ENCODE data around the gene UPK1A.
"Not testable (repeated sequence)": the region's sequence is repeated elsewhere in the genome, so short reads cannot be mapped to it uniquely, and the experiment has no call there.

UPK1A gene

DNA sequence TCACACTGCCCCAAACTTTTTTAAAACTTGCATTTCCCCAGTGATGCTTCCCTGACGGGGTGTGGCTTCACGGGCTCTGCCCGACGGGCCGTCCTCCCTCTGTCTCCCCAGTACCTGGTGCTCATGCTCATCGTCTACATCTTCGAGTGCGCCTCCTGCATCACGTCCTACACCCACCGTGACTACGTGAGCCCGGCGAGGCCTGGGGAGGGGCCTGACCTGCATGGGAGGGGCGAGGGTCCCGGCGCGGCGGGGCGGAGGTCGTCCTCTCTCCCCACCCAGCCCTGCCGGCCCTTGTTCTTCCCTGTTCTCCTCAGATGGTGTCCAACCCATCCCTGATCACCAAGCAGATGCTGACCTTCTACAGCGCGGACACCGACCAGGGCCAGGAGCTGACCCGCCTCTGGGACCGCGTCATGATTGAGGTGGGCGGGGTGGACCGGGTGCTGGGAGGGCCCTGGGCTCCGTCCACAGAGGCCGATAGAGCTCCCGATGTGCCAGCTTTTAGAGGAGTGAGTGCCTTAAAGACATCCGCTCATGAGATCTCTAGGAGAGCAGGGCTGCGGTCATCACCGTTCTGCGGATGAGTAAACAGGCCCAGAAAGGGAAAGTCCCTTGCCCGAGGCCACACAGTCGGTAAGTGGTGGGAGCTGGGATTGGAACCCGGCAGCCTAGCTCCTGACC, 6.9 kb downstream of the UPK1A start:
- no peak overlapping the region for H3K4me3 ChIP-seq (ENCODE audit: low read depth, low read length)
- DNase-seq (ENCODE audit: low read depth): no peak
- TF ChIP-seq, protein P1, sequence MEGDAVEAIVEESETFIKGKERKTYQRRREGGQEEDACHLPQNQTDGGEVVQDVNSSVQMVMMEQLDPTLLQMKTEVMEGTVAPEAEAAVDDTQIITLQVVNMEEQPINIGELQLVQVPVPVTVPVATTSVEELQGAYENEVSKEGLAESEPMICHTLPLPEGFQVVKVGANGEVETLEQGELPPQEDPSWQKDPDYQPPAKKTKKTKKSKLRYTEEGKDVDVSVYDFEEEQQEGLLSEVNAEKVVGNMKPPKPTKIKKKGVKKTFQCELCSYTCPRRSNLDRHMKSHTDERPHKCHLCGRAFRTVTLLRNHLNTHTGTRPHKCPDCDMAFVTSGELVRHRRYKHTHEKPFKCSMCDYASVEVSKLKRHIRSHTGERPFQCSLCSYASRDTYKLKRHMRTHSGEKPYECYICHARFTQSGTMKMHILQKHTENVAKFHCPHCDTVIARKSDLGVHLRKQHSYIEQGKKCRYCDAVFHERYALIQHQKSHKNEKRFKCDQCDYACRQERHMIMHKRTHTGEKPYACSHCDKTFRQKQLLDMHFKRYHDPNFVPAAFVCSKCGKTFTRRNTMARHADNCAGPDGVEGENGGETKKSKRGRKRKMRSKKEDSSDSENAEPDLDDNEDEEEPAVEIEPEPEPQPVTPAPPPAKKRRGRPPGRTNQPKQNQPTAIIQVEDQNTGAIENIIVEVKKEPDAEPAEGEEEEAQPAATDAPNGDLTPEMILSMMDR (IDR thresholded peaks at IDR 0.05; ENCODE audit: low read depth, low read length): no peak
- TF ChIP-seq MYC (IDR thresholded peaks at IDR 0.05; ENCODE audit: low read depth, low read length): no peak
- TF ChIP-seq, protein P2, sequence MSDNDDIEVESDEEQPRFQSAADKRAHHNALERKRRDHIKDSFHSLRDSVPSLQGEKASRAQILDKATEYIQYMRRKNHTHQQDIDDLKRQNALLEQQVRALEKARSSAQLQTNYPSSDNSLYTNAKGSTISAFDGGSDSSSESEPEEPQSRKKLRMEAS (IDR thresholded peaks at IDR 0.05; ENCODE audit: low read depth, low read length): no peak
- TF ChIP-seq POLR2A (IDR thresholded peaks at IDR 0.05; ENCODE audit: extremely low read depth, insufficient read length): no peak

DNA sequence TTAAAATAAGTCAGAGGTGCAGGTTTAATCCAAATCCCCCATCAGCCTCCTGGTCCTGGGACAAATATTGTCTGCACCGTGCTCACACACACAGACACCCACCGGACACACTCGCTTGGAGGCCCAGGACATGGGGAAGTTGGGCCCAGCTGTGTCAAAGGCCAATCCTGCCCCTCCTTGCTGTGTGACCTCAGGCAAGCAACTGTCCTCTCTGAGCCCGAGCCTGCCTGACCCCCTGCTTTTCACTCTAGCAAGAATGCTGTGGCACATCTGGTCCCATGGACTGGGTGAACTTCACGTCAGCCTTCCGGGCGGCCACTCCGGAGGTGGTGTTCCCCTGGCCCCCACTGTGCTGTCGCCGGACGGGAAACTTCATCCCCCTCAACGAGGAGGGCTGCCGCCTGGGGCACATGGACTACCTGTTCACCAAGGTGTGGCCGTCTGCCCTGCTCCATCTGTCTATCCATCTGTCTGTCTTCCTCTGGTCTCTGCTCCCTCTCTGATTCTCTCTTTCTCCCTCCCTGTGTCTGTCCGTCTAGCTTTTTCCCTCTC, 9.3 kb downstream of the UPK1A start:
- TF ChIP-seq POLR2A (IDR thresholded peaks at IDR 0.05; ENCODE audit: extremely low read depth, insufficient read length) (no peak), MYC (IDR thresholded peaks at IDR 0.05; ENCODE audit: low read depth, low read length) (no peak)
- TF ChIP-seq, protein P1 (IDR thresholded peaks at IDR 0.05; ENCODE audit: low read depth, low read length): no peak
- TF ChIP-seq, protein P2 (IDR thresholded peaks at IDR 0.05; ENCODE audit: low read depth, low read length): no peak
- no peak for DNase-seq (ENCODE audit: low read depth)
- H3K4me3 ChIP-seq (ENCODE audit: low read depth, low read length): no peak overlapping the region

DNA sequence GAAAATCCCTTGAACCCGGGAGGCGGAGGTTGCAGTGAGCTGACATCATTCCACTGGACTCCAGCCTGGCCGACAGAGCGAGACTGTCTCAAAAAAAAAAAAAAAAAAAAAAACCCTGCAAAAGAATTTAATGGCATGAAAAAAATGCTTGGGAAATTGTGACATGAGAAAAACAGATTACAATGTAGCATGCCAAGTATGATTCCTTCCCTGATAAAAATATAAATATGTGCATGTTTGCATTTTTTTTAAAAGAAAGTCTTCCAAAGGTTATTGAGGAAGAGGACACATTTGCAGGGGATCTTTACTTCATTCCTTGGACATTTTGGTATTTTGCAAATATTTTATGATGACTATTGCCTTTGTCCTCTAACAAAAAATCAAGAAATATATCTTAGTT, 23.5 kb downstream of the UPK1A start:
- H3K4me3 ChIP-seq (ENCODE audit: low read depth, low read length): no peak overlapping the region
- no peak for DNase-seq (ENCODE audit: low read depth)
- TF ChIP-seq, protein P2 (IDR thresholded peaks at IDR 0.05; ENCODE audit: low read depth, low read length): no peak
- TF ChIP-seq, protein P1 (IDR thresholded peaks at IDR 0.05; ENCODE audit: low read depth, low read length): no peak
- TF ChIP-seq POLR2A (IDR thresholded peaks at IDR 0.05; ENCODE audit: extremely low read depth, insufficient read length) (no peak), MYC (IDR thresholded peaks at IDR 0.05; ENCODE audit: low read depth, low read length) (no peak)

DNA sequence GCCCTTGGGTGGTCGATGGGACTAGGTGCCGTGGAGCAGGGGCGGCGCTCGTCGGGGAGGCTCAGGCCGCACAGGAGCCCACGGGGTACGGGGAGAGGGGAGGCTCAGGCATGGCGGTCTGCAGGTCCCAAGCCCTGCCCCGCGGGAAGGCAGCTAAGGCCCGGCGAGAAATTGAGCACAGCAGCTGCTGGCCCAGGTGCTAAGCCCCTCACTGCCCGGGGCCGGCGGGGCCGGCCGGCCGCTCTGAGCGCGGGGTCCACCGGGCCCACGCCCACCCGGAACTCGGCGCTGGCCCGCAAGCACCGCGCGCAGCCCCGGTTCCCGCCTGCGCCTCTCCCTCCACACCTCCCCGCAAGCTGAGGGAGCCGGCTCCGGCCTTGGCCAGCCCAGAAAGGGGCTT, 24.8 kb downstream of the UPK1A start:
- not testable (repeated sequence) for H3K4me3 ChIP-seq (ENCODE audit: low read depth, low read length); DNase-seq (ENCODE audit: low read depth)

DNA sequence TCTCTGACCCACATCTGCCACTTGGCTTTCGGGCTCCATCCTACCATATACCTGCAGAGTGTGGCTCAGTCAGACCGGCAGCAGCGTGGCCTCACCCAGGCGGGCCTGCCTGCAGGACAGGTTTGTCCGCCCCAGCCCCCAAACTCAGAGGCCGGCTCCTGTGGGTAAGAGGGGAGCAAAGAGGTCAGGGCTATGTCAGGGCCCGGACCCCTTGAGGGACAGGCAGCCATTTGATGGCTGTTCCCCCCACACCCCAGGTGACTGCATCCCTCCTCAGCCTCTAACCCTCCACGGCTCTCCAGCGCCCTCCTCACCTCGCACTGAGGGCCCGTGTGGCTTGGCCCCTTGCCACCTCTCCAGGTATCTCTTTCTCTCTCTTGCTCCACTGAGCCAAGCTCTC, 25.7 kb downstream of the UPK1A start:
- TF ChIP-seq MYC (IDR thresholded peaks at IDR 0.05; ENCODE audit: low read depth, low read length) (no peak), POLR2A (IDR thresholded peaks at IDR 0.05; ENCODE audit: extremely low read depth, insufficient read length) (no peak)
- no peak for DNase-seq (ENCODE audit: low read depth)
- no peak overlapping the region for H3K4me3 ChIP-seq (ENCODE audit: low read depth, low read length)

DNA sequence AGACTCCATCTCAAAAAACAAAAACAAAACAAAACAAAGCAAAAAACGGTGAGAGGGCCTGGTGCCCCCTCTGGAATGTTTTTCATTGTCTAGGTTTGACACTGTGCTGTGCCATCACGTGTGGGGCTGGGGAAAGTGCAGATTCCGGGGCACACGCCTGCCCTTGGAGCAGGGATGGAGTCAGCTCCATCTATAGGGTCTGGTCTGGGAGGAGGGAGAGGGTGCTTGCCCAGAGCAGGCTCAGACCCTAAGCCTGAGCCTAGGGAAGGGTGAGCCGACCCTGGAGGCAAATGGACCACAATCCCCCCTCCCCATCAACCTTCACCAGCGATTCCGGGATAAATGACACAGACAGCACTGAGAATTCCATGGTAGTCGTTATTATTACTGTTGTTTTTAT, 27.1 kb downstream of the UPK1A start:
- no peak for DNase-seq (ENCODE audit: low read depth)
- TF ChIP-seq, protein P2 (IDR thresholded peaks at IDR 0.05; ENCODE audit: low read depth, low read length): no peak
- TF ChIP-seq POLR2A (IDR thresholded peaks at IDR 0.05; ENCODE audit: extremely low read depth, insufficient read length) (no peak), MYC (IDR thresholded peaks at IDR 0.05; ENCODE audit: low read depth, low read length) (no peak)
- TF ChIP-seq, protein P1 (IDR thresholded peaks at IDR 0.05; ENCODE audit: low read depth, low read length): no peak
- no peak overlapping the region for H3K4me3 ChIP-seq (ENCODE audit: low read depth, low read length)

Data from NB4 (cell line).